SK-N-SH treated with all-trans-retinoic acid at 6 μM for 48 hours (cell line): Measurements from ENCODE around the gene MTCL1.

Experiments used
- ATAC-seq: fragments of 200-7000 bp; cut with Tn5 transposase; 3 replicates; pipeline ENCODE4 v1.9.1; 2020; ENCODE audit warnings: mild to moderate bottlenecking, moderate library complexity
- BACH2 ChIP-seq: fragments of 250-450 bp; sonication (Bioruptor Pico); IDR thresholded peaks from 2 replicates; pipeline ENCODE4 v1.9.0; 2021; ENCODE audit warnings: mild to moderate bottlenecking, borderline replicate concordance
- CSDC2 ChIP-seq: fragments of 250-450 bp; sonication (Bioruptor Pico); IDR thresholded peaks from 2 replicates; pipeline ENCODE4 v1.5.0; 2020; ENCODE audit warnings: mild to moderate bottlenecking, moderate library complexity
- ESRRG ChIP-seq: fragments of 250-450 bp; sonication (Bioruptor Pico); IDR thresholded peaks from 2 replicates; pipeline ENCODE4 v1.6.1; 2021; ENCODE audit warnings: mild to moderate bottlenecking
- ISL1 ChIP-seq: fragments of 250-450 bp; sonication (Bioruptor Pico); IDR thresholded peaks from 2 replicates; pipeline ENCODE4 v2.1.2; 2022; ENCODE audit warnings: mild to moderate bottlenecking, moderate library complexity
- OSR1 ChIP-seq: fragments of 250-450 bp; sonication (Bioruptor Pico); IDR thresholded peaks from 2 replicates; pipeline ENCODE4 v1.8.0; 2022; ENCODE audit warnings: moderate library complexity, mild to moderate bottlenecking, inconsistent platforms
- PPARA ChIP-seq: fragments of 250-450 bp; sonication (Bioruptor Pico); IDR thresholded peaks from 2 replicates; pipeline ENCODE4 v1.5.0; 2020; ENCODE audit warnings: mild to moderate bottlenecking, borderline replicate concordance
- RARB ChIP-seq: fragments of 250-450 bp; sonication (Bioruptor Pico); IDR thresholded peaks from 2 replicates; pipeline ENCODE4 v1.8.0; 2021; ENCODE audit warnings: mild to moderate bottlenecking, moderate library complexity
- SNAI2 ChIP-seq: fragments of 250-450 bp; sonication (Bioruptor Pico); IDR thresholded peaks from 2 replicates; pipeline ENCODE4 v1.5.0; 2020; ENCODE audit warnings: mild to moderate bottlenecking, moderate library complexity
- TCF4 ChIP-seq: fragments of 250-450 bp; sonication (Bioruptor Pico); IDR thresholded peaks from 2 replicates; pipeline ENCODE4 v1.8.0; 2021; ENCODE audit warnings: mild to moderate bottlenecking, moderate library complexity, borderline replicate concordance
- TOX ChIP-seq: fragments of 250-450 bp; sonication (Bioruptor Pico); IDR thresholded peaks from 2 replicates; pipeline ENCODE4 v1.8.0; 2021; ENCODE audit warnings: mild to moderate bottlenecking, moderate library complexity, borderline replicate concordance
- ZC3H10 ChIP-seq: fragments of 250-450 bp; sonication (Bioruptor Pico); IDR thresholded peaks from 2 replicates; pipeline ENCODE4 v1.5.1; 2021; ENCODE audit warnings: mild to moderate bottlenecking, moderate library complexity
- ZFP30 ChIP-seq: fragments of 450-650 bp; formaldehyde crosslinking; IDR thresholded peaks from 2 replicates; pipeline ENCODE4 v1.5.0; 2022; ENCODE audit warnings: mild to moderate bottlenecking, moderate library complexity
- ZNF565 ChIP-seq: fragments of 450-650 bp; formaldehyde crosslinking; conservative IDR thresholded peaks from 2 replicates; pipeline ENCODE4 v1.5.0; 2020; ENCODE audit warnings: low read depth, mild to moderate bottlenecking, moderate library complexity
- ZNF70 ChIP-seq: fragments of 450-650 bp; formaldehyde crosslinking; IDR thresholded peaks from 2 replicates; pipeline ENCODE4 v1.5.0; 2020; ENCODE audit warnings: mild to moderate bottlenecking, moderate library complexity
- ZNF8 ChIP-seq: fragments of 450-650 bp; formaldehyde crosslinking; IDR thresholded peaks from 2 replicates; pipeline ENCODE4 v1.5.0; 2020; ENCODE audit warnings: mild to moderate bottlenecking, moderate library complexity
- TF ChIP-seq, protein P1 (sequence below): fragments of 250-450 bp; sonication (Bioruptor Pico); IDR thresholded peaks from 2 replicates; pipeline ENCODE4 v1.5.1; 2021; ENCODE audit warnings: mild to moderate bottlenecking, moderate library complexity
- TF ChIP-seq, protein P2 (sequence below): fragments of 250-450 bp; sonication (Bioruptor Pico); IDR thresholded peaks from 2 replicates; pipeline ENCODE4 v1.5.0; 2020; ENCODE audit warnings: mild to moderate bottlenecking, moderate library complexity
- TF ChIP-seq, protein P3 (sequence below): fragments of 250-450 bp; sonication (Bioruptor Pico); IDR thresholded peaks from 2 replicates; pipeline ENCODE4 v1.8.0; 2021; ENCODE audit warnings: low read depth, mild to moderate bottlenecking, moderate library complexity, borderline replicate concordance
- TF ChIP-seq, protein P4 (sequence below): fragments of 250-450 bp; sonication (Bioruptor Pico); IDR thresholded peaks from 2 replicates; pipeline ENCODE4 v1.8.0; 2020; ENCODE audit warnings: mild to moderate bottlenecking, moderate library complexity, borderline replicate concordance
- TF ChIP-seq, protein P5 (sequence below): fragments of 250-450 bp; sonication (Bioruptor Pico); IDR thresholded peaks from 2 replicates; pipeline ENCODE4 v1.5.1; 2020; ENCODE audit warnings: low read depth, mild to moderate bottlenecking, moderate library complexity

MTCL1 gene

DNA sequence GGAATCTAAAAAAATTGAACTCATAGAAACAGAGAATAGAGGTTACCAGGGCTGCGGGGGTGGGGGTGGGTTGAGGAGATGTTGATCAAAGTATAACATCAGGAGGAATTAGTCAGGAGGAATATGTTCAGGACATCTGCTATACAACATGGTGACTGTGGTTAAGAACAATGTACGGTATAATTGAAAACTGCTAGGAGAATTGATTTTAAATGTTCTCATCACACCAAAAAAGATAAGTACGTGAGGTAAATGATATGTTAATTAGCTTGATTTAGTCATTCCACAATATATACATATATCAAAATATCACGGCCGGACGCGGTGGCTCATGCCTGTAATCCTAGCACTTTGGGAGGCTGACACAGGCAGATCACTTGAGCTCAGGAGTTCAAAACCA is 140.2 kb downstream of the MTCL1 start (continued):
- TF ChIP-seq ZNF70 (CRISPR knock-in tag) (no peak), ZNF8 (CRISPR knock-in tag) (no peak), TOX (CRISPR knock-in tag) (no peak), ZNF565 (no peak), ESRRG (no peak), ISL1 (CRISPR knock-in tag) (no peak)
- TF ChIP-seq, protein P1, sequence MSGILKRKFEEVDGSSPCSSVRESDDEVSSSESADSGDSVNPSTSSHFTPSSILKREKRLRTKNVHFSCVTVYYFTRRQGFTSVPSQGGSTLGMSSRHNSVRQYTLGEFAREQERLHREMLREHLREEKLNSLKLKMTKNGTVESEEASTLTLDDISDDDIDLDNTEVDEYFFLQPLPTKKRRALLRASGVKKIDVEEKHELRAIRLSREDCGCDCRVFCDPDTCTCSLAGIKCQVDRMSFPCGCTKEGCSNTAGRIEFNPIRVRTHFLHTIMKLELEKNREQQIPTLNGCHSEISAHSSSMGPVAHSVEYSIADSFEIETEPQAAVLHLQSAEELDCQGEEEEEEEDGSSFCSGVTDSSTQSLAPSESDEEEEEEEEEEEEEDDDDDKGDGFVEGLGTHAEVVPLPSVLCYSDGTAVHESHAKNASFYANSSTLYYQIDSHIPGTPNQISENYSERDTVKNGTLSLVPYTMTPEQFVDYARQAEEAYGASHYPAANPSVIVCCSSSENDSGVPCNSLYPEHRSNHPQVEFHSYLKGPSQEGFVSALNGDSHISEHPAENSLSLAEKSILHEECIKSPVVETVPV = no peak

DNA sequence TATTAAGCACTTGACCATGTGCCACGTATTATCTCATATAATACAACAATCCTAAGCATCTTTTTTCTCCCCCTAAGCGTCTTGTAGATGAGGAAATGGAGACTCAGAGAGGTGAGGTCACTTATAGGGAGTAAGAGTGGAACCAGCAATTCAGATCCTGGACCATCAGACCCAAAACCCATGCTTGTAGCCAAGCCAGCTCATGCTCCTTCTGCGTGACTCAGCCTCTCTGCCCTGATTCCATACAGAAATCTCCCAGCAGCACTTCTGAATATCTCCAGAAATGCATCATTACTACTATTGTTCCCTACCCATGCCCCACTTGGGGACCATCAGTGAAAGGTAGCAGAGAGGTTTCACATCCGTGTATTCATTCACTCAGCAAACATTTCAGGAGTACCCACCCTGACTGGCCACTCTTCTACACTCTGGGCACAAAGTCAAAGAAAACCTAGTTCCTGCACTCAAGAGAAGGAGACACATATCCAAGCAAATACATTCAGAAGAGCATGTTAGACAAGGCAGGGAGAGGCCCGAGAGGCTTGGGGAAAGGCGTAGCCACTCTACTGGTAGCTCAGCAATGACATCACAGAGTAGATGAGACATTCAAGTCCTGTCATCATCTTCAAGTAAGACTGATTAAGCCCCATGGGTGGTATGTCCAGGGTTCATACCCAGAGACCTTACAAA is 141.9 kb downstream of the MTCL1 start:
- TF ChIP-seq RARB (CRISPR knock-in tag) (no peak), PPARA (CRISPR knock-in tag) (no peak), TCF4 (CRISPR knock-in tag) (no peak), SNAI2 (CRISPR knock-in tag) (no peak), ZNF565 (no peak), CSDC2 (CRISPR knock-in tag) (no peak), BACH2 (CRISPR knock-in tag) (no peak), ZNF8 (CRISPR knock-in tag) (no peak), OSR1 (CRISPR knock-in tag) (no peak), TOX (CRISPR knock-in tag) (no peak)
- TF ChIP-seq, protein P2, sequence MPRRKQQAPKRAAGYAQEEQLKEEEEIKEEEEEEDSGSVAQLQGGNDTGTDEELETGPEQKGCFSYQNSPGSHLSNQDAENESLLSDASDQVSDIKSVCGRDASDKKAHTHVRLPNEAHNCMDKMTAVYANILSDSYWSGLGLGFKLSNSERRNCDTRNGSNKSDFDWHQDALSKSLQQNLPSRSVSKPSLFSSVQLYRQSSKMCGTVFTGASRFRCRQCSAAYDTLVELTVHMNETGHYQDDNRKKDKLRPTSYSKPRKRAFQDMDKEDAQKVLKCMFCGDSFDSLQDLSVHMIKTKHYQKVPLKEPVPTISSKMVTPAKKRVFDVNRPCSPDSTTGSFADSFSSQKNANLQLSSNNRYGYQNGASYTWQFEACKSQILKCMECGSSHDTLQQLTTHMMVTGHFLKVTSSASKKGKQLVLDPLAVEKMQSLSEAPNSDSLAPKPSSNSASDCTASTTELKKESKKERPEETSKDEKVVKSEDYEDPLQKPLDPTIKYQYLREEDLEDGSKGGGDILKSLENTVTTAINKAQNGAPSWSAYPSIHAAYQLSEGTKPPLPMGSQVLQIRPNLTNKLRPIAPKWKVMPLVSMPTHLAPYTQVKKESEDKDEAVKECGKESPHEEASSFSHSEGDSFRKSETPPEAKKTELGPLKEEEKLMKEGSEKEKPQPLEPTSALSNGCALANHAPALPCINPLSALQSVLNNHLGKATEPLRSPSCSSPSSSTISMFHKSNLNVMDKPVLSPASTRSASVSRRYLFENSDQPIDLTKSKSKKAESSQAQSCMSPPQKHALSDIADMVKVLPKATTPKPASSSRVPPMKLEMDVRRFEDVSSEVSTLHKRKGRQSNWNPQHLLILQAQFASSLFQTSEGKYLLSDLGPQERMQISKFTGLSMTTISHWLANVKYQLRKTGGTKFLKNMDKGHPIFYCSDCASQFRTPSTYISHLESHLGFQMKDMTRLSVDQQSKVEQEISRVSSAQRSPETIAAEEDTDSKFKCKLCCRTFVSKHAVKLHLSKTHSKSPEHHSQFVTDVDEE (CRISPR knock-in tag) = no peak
- TF ChIP-seq, protein P1 = no peak
- TF ChIP-seq, protein P3, sequence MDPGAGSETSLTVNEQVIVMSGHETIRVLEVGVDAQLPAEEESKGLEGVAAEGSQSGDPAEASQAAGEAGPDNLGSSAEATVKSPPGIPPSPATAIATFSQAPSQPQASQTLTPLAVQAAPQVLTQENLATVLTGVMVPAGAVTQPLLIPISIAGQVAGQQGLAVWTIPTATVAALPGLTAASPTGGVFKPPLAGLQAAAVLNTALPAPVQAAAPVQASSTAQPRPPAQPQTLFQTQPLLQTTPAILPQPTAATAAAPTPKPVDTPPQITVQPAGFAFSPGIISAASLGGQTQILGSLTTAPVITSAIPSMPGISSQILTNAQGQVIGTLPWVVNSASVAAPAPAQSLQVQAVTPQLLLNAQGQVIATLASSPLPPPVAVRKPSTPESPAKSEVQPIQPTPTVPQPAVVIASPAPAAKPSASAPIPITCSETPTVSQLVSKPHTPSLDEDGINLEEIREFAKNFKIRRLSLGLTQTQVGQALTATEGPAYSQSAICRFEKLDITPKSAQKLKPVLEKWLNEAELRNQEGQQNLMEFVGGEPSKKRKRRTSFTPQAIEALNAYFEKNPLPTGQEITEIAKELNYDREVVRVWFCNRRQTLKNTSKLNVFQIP (CRISPR knock-in tag) = no peak
- no peak for ATAC-seq

DNA sequence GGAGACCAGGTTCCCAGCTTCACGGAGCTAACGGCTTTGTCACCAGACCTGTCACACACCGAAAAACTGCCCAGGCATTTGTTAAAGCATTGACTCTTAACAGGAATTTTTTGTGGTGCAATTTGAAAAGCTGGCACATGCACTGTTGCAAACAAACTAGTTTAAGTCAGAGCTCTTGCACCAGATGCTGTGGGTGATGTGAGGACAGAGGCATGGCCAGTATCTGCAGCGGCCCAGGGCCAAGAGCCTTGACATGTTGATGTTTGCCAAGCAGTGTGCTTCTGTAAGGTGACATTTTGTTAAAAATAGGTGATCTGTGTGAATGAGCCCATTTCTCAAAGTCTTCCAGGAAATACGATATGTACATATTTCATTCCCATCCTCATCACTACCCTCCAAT is 142.5 kb downstream of the MTCL1 start:
- ATAC-seq = no peak
- no peak for TF ChIP-seq ZNF565
- TF ChIP-seq BACH2 (CRISPR knock-in tag) = no peak
- TF ChIP-seq, protein P4, sequence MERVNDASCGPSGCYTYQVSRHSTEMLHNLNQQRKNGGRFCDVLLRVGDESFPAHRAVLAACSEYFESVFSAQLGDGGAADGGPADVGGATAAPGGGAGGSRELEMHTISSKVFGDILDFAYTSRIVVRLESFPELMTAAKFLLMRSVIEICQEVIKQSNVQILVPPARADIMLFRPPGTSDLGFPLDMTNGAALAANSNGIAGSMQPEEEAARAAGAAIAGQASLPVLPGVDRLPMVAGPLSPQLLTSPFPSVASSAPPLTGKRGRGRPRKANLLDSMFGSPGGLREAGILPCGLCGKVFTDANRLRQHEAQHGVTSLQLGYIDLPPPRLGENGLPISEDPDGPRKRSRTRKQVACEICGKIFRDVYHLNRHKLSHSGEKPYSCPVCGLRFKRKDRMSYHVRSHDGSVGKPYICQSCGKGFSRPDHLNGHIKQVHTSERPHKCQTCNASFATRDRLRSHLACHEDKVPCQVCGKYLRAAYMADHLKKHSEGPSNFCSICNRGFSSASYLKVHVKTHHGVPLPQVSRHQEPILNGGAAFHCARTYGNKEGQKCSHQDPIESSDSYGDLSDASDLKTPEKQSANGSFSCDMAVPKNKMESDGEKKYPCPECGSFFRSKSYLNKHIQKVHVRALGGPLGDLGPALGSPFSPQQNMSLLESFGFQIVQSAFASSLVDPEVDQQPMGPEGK (CRISPR knock-in tag) = no peak
- TF ChIP-seq OSR1 (CRISPR knock-in tag) = no peak
- no peak for TF ChIP-seq SNAI2 (CRISPR knock-in tag)
- TF ChIP-seq ZNF70 (CRISPR knock-in tag) = no peak
- no peak for TF ChIP-seq ZC3H10 (CRISPR knock-in tag)
- TF ChIP-seq PPARA (CRISPR knock-in tag) = no peak
- no peak for TF ChIP-seq RARB (CRISPR knock-in tag)
- TF ChIP-seq, protein P1 = no peak
- no peak for TF ChIP-seq ISL1 (CRISPR knock-in tag)
- TF ChIP-seq TOX (CRISPR knock-in tag) = no peak
- TF ChIP-seq, protein P2 (CRISPR knock-in tag) = no peak
- no peak for TF ChIP-seq TCF4 (CRISPR knock-in tag)
- TF ChIP-seq, protein P5, sequence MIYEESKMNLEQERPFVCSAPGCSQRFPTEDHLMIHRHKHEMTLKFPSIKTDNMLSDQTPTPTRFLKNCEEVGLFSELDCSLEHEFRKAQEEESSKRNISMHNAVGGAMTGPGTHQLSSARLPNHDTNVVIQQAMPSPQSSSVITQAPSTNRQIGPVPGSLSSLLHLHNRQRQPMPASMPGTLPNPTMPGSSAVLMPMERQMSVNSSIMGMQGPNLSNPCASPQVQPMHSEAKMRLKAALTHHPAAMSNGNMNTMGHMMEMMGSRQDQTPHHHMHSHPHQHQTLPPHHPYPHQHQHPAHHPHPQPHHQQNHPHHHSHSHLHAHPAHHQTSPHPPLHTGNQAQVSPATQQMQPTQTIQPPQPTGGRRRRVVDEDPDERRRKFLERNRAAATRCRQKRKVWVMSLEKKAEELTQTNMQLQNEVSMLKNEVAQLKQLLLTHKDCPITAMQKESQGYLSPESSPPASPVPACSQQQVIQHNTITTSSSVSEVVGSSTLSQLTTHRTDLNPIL (CRISPR knock-in tag) = no peak
- TF ChIP-seq ZFP30 = no peak
